GM10266 (cell line): ENCODE results near the gene PRUNE2.

ENCODE experiments used
- DNase-seq: peaks from one replicate; pipeline ENCODE4 v3.0.0; 2012; ENCODE audit errors: extremely low spot score
- TF ChIP-seq, protein P1 (sequence below): IDR thresholded peaks from 2 replicates; pipeline ENCODE4 v1.5.1; 2012; ENCODE audit warnings: mild to moderate bottlenecking, low read depth; ENCODE audit not compliant: control insufficient read depth, insufficient read depth; ENCODE audit errors: missing control alignments

The PRUNE2 gene

DNA sequence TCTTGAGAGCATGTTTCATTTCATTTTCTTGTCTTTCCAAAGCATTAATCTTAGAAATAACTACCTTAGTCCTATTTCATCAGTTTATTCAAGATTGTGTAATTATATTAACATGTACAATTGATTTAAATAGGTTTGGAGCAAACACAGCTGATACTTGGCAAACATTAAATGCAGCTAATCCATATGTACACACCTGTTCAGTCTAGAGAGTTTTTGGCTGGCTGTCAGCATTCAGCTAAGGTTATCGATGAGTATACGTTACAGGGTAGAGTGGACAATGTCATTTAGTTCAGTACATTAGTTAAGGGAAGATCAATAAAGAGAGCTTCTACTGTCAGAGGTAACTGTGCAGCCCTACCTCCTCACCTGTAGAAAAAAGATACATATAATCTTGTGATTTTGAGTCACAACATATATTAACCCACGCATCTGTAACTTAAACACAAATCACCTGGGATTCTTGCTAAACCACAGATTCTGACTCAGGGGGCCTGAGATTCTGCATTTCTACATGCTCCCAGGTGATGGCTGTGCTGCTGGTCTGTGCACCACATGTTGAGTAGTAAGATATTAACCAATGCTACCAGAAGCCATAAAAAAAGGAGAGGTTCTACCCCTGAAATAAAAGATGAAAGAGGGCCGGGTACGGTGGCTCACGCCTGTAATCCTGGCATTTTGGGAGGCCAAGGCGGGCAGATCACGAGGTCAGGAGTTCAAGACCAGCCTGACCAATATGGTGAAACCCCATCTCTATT is 175.8 kb downstream of the PRUNE2 start:
- DNase-seq = no peak
- TF ChIP-seq, protein P1, sequence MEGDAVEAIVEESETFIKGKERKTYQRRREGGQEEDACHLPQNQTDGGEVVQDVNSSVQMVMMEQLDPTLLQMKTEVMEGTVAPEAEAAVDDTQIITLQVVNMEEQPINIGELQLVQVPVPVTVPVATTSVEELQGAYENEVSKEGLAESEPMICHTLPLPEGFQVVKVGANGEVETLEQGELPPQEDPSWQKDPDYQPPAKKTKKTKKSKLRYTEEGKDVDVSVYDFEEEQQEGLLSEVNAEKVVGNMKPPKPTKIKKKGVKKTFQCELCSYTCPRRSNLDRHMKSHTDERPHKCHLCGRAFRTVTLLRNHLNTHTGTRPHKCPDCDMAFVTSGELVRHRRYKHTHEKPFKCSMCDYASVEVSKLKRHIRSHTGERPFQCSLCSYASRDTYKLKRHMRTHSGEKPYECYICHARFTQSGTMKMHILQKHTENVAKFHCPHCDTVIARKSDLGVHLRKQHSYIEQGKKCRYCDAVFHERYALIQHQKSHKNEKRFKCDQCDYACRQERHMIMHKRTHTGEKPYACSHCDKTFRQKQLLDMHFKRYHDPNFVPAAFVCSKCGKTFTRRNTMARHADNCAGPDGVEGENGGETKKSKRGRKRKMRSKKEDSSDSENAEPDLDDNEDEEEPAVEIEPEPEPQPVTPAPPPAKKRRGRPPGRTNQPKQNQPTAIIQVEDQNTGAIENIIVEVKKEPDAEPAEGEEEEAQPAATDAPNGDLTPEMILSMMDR = no peak

DNA sequence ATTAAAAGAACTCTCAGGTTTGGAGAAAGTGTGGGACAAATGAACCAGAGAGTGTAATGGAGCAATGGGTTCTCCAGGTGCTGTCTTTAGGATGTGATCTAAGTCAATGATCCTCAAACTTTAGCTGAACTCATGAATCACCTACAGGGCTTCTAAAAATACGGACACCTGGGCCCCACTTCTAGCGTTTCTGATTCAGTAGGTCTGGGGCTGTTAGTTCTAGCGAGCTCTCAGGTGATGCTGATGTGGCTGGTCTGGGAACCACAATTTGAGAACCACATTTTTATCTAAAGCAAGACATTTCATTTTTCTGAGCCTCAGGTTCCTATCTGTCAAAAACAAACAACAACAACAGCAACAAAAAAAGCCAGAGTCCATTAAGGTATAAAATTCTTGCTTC is 176.8 kb downstream of the PRUNE2 start:
- DNase-seq = no peak
- TF ChIP-seq, protein P1 = no peak

DNA sequence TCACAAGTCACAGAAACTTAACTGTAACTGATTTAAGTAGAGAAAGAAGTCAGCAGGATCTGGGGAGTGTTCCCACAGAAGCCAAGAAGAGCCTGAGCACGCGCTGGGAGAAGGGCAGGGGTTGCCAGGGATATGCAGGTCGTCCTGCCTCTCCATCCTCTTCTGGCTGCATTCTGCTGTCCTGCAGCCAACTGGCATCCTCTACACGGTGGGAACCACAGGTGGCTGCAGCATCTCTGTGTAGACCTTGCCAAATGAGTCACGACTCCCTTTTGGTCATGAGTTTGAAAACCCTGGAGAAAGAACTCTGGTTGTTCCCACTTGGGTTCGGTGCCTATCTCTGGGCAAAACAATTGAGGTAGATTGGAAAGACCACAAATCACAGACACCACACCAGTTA is 180.0 kb downstream of the PRUNE2 start:
- no peak for DNase-seq
- TF ChIP-seq, protein P1 = no peak

DNA sequence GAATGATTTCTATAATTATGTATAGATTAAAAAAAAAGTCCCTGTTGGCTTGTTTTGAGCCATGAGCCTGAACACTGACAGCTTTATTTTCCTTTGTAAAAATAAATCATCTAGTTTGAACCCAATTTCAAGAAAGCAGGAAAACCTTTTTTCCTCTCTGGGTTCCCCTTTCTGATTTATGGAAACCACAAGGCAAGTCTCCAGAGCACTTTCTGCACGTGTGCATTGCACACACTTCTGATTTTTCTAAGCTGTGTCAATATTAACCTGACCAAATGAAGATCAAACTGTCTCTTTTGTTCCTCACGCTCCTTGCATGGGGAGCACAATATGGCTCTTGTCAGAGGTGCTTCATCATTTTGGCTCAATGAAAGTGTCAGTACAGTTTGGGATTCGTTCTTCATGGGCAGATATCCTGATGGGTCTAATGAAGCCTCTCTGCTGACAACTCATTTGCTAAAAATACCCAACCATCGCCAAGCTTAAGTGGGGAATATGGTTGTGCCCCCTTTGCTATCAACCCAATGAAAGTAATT is 180.8 kb downstream of the PRUNE2 start:
- TF ChIP-seq, protein P1 = no peak
- no peak for DNase-seq

DNA sequence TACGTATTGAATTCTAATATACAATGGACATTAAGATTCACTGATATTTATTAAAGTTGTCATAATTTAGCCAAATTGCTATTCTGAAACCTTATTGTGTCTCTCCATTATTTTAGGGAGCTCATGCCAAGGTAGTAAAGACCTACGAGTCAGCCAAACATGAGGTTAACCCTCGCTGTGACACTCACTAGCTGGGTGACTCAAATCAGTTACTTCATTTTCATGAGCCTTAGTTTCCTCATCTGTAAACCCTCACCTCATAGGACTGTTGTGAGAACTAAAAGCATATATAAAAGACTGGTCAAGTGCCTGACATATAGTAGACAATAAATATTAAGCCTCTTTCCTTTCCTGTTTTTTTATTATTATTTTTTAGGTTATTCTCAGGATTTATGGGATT is 185.7 kb downstream of the PRUNE2 start:
- TF ChIP-seq, protein P1 = no peak
- no peak for DNase-seq

DNA sequence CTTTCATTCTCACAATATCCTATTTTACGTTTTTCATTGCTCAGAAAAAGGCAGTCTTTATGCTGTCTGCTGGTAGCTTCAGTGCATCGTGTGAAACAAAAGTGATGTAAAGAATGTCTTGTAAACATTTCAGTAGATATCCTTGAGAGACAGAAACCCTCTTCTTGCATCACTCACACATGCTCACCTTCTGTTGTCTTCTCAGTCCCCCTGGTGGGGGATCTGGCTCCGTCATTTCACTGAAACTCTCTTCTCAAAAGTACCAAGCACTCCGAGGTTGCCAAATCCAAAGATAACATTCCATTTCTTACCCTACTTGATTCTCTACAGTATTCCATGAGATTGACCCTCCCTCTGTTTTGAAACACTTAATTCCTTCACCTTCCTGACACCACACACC is 187.7 kb downstream of the PRUNE2 start:
- no peak for DNase-seq
- TF ChIP-seq, protein P1 = no peak

DNA sequence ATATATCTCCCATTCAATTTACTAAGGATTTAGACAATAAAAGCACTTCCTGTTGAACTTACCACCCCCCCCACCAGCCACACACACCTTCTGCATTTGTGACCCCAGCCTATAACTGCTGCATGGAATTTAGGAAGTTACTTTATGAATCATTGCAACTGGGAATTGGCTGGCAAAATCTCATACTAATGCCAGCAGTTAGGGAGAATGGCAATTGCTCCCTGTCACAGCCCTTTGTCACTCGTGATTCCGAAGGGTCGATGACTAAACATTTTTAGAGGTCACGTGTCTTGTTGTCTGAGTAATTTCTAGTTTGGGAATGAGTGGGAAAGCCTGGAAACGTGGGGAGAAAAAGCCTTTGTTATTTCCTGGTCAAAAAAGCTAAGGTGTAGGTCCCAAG is 188.3 kb downstream of the PRUNE2 start:
- TF ChIP-seq, protein P1 = no peak
- DNase-seq = no peak
